ENCODE measurements around the gene RNU4-1. TPM values are rescaled to one million over a fixed set of nuclear protein-coding genes. Genes with fewer than 3 reads are reported as not detected.
"Not testable (repeated sequence)": the region's sequence is repeated elsewhere in the genome, so short reads cannot be mapped to it uniquely, and the experiment has no call there.

Gene RNU4-1
- total RNA-seq, 2 experiments from 2014 or later, result under 0.01 to 3,289 TPM

DNA sequence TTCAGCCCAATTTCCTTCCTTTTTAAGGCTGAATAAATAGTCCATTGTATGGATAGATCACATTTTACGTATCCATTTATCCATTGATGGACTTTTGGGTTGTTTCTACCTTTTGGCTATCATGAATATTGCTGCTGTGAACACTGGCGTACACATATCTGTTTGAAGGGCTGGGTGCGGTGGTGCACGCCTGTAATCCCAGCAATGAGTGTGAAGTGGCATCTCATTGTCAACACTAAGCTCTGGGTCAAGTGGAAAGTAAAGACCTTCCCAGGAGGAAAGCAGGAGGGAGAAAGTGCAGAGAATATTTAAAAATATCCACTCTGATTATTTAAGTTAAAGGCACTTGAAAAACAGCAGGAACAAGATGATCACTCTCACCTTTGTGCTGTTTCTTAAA is 46.2 kb upstream of the RNU4-1 start:
- Histone ChIP-seq H3K4me3 (ENCODE audit: low read depth, low read length, poor library complexity, severe bottlenecking) (no peak overlapping the region), H3K36me3 (ENCODE audit: insufficient read depth, low read length) (no peaks in the 10 kb centered on the region), H3K9me3 (ENCODE audit: low read length) (peaks cover 26% of the 10 kb centered on the region), H3K79me2 (ENCODE audit: insufficient read depth, low read depth, low read length) (no peaks in the 10 kb centered on the region), H2AFZ (ENCODE audit: low read length) (no peak overlapping the region), H3K4me1 (ENCODE audit: insufficient read depth, low read length, poor library complexity, severe bottlenecking) (no peaks in the 10 kb centered on the region), H3K27ac (ENCODE audit: low read depth, low read length, poor library complexity, severe bottlenecking) (no peak overlapping the region), H4K20me1 (ENCODE audit: insufficient read depth, low read length) (no peaks in the 10 kb centered on the region), H3K9me2 (ENCODE audit: insufficient read depth, low read length) (no peaks in the 10 kb centered on the region), H3K4me2 (ENCODE audit: low read length) (no peak overlapping the region)
- CTCF ChIA-PET (ENCODE audit: unreplicated experiment), result no interaction called here
- DNase-seq (ENCODE audit: low spot score), result no peak
- no peak for TF ChIP-seq EZH2phosphoT487 (IDR thresholded peaks at IDR 0.05; ENCODE audit: borderline replicate concordance, low read depth, low read length)
- TF ChIP-seq, protein P1, sequence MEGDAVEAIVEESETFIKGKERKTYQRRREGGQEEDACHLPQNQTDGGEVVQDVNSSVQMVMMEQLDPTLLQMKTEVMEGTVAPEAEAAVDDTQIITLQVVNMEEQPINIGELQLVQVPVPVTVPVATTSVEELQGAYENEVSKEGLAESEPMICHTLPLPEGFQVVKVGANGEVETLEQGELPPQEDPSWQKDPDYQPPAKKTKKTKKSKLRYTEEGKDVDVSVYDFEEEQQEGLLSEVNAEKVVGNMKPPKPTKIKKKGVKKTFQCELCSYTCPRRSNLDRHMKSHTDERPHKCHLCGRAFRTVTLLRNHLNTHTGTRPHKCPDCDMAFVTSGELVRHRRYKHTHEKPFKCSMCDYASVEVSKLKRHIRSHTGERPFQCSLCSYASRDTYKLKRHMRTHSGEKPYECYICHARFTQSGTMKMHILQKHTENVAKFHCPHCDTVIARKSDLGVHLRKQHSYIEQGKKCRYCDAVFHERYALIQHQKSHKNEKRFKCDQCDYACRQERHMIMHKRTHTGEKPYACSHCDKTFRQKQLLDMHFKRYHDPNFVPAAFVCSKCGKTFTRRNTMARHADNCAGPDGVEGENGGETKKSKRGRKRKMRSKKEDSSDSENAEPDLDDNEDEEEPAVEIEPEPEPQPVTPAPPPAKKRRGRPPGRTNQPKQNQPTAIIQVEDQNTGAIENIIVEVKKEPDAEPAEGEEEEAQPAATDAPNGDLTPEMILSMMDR (conservative IDR thresholded peaks at IDR 0.05; ENCODE audit: low read length), result no peak
- BruUV-seq (replicated peaks), result no TSS peak
- intact Hi-C loops (cut with micrococcal nuclease; ENCODE audit: unreplicated experiment), result no loop called here
- POLR2A ChIA-PET, result interaction anchor here (1.0 kb wide), 1 partner anchor 68 kb away, joined by 3 read pairs; no protein-coding TSS in a partner anchor

DNA sequence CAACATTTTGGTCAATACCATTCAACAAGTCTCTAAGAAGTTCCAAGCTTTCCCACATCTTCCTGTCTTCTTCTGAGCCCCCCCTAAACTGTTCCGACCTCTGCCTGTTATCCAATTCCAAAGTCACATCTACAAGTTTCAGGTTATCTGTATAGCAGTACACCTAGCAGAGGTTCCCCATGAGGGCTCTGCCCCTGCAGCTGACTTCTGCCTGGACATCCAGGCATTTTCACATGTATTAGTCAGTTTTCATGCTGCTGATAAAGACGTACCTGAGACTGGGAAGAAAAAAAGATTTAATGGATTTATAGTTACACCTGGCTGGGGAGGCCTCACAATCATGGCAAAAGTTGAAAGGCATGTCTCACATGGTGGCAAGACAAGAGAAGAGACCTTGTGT is 44.7 kb upstream of the RNU4-1 start:
- Histone ChIP-seq H3K4me2 (ENCODE audit: low read length) (no peak overlapping the region), H3K9me3 (ENCODE audit: low read length) (peaks cover 26% of the 10 kb centered on the region), H3K9me2 (ENCODE audit: insufficient read depth, low read length) (no peaks in the 10 kb centered on the region), H3K36me3 (ENCODE audit: insufficient read depth, low read length) (no peaks in the 10 kb centered on the region), H4K20me1 (ENCODE audit: insufficient read depth, low read length) (no peaks in the 10 kb centered on the region), H3K79me2 (ENCODE audit: insufficient read depth, low read depth, low read length) (no peaks in the 10 kb centered on the region), H3K4me1 (ENCODE audit: insufficient read depth, low read length, poor library complexity, severe bottlenecking) (no peaks in the 10 kb centered on the region), H3K27ac (ENCODE audit: low read depth, low read length, poor library complexity, severe bottlenecking) (no peak overlapping the region), H3K4me3 (ENCODE audit: low read depth, low read length, poor library complexity, severe bottlenecking) (no peak overlapping the region), H2AFZ (ENCODE audit: low read length) (no peak overlapping the region)
- ChIA-PET CTCF (ENCODE audit: unreplicated experiment) (no interaction called here), POLR2A (interaction anchor here (0.6 kb wide), 1 partner anchor 15 kb away, joined by 3 read pairs; no protein-coding TSS in a partner anchor)
- TF ChIP-seq, protein P1 (conservative IDR thresholded peaks at IDR 0.05; ENCODE audit: low read length), result no peak
- TF ChIP-seq EZH2phosphoT487 (IDR thresholded peaks at IDR 0.05; ENCODE audit: borderline replicate concordance, low read depth, low read length), result no peak
- DNase-seq (ENCODE audit: low spot score), result no peak
- intact Hi-C loops (cut with micrococcal nuclease; ENCODE audit: unreplicated experiment), result no loop called here
- no TSS peak for BruUV-seq (replicated peaks)

DNA sequence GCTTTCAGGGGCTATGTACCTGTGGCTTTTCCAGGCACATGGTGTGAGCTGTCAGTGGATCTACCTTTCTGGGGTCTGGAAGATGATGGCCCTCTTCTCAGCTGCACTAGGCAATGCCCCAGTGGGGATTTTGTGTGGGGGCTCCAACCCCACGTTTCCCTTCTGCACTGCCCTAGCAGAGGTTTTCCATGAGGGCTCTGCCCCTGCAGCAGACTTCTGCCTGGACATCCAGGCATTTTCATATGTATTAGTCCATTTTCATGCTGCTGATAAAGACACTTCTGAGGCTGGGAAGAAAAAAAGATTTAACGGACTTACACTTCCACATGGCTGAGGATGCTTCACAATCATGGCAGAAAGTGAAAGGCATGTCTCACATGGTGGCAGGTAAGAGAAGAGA is 43.4 kb upstream of the RNU4-1 start:
- BruUV-seq (replicated peaks); H3K4me3 ChIP-seq (ENCODE audit: low read depth, low read length, poor library complexity, severe bottlenecking); H3K79me2 ChIP-seq (ENCODE audit: insufficient read depth, low read depth, low read length); H3K4me2 ChIP-seq (ENCODE audit: low read length); H3K4me1 ChIP-seq (ENCODE audit: insufficient read depth, low read length, poor library complexity, severe bottlenecking); H3K9me2 ChIP-seq (ENCODE audit: insufficient read depth, low read length); intact Hi-C loops (cut with micrococcal nuclease; ENCODE audit: unreplicated experiment); H2AFZ ChIP-seq (ENCODE audit: low read length); POLR2A ChIA-PET; DNase-seq (ENCODE audit: low spot score); CTCF ChIA-PET (ENCODE audit: unreplicated experiment); H3K27ac ChIP-seq (ENCODE audit: low read depth, low read length, poor library complexity, severe bottlenecking); H4K20me1 ChIP-seq (ENCODE audit: insufficient read depth, low read length); H3K36me3 ChIP-seq (ENCODE audit: insufficient read depth, low read length): not testable (repeated sequence)
- H3K9me3 ChIP-seq (ENCODE audit: low read length), result peaks cover 26% of the 10 kb centered on the region

Measured in OCI-LY7 (cell line).